HFF-Myc (cell line): Measurements from ENCODE around the gene NPAT.

ENCODE experiments used
- DNase-seq: peaks from one replicate; pipeline ENCODE4 v3.0.0-alpha.2; 2011; ENCODE audit warnings: low read depth; ENCODE audit errors: extremely low read depth
- H3K4me3 ChIP-seq: replicated peaks from 2 replicates; pipeline ENCODE4 v1.5.1; 2011; ENCODE audit warnings: low read depth, mild to moderate bottlenecking, control low read depth, low read length
- TF ChIP-seq, protein P1 (sequence below): IDR thresholded peaks from 2 replicates; pipeline ENCODE4 v1.5.1; 2012; ENCODE audit warnings: mild to moderate bottlenecking, low read depth, low read length, control low read depth; ENCODE audit errors: missing control alignments

NPAT gene

DNA sequence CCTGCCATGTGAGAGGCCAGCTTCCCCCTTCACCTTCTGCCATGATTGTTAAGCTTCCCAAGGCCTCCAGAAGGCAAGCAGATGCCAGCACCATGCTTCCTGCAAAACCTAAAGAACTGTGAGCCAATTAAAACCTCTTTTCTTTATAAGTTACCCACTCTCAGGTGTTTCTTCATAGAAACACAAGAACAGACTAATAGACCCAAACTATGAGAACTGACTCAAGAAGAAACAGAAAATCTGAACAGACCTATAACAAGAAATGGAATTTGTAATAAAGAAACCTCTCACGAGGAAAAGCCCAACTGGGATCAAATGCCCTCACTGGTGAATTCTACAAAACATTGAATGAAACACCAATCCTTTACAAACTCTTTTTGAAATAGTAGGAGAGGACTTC is 12.0 kb downstream of the NPAT start:
- H3K4me3 ChIP-seq = no peak overlapping the region
- TF ChIP-seq, protein P1, sequence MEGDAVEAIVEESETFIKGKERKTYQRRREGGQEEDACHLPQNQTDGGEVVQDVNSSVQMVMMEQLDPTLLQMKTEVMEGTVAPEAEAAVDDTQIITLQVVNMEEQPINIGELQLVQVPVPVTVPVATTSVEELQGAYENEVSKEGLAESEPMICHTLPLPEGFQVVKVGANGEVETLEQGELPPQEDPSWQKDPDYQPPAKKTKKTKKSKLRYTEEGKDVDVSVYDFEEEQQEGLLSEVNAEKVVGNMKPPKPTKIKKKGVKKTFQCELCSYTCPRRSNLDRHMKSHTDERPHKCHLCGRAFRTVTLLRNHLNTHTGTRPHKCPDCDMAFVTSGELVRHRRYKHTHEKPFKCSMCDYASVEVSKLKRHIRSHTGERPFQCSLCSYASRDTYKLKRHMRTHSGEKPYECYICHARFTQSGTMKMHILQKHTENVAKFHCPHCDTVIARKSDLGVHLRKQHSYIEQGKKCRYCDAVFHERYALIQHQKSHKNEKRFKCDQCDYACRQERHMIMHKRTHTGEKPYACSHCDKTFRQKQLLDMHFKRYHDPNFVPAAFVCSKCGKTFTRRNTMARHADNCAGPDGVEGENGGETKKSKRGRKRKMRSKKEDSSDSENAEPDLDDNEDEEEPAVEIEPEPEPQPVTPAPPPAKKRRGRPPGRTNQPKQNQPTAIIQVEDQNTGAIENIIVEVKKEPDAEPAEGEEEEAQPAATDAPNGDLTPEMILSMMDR = no peak
- no peak for DNase-seq

DNA sequence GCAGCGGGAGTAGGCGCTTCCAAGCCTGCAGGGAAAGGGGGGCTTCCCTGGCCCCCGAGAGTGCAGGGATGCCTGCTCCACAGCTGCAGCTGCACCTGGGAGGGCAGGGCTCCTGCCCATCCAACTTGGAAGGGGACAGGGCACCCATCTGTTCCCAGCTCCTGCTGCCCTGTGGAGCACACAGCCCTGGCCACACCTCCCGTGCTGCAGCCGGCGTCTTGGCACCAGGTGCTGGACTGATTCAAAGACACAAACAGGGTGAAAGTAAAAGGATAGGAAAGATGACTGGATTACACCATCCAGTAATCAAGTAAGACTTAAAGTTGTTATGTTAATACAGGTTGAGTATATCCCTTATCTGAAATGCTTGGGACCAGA is 14.8 kb downstream of the NPAT start:
- DNase-seq = no peak
- H3K4me3 ChIP-seq = no peak overlapping the region
- TF ChIP-seq, protein P1 = no peak

DNA sequence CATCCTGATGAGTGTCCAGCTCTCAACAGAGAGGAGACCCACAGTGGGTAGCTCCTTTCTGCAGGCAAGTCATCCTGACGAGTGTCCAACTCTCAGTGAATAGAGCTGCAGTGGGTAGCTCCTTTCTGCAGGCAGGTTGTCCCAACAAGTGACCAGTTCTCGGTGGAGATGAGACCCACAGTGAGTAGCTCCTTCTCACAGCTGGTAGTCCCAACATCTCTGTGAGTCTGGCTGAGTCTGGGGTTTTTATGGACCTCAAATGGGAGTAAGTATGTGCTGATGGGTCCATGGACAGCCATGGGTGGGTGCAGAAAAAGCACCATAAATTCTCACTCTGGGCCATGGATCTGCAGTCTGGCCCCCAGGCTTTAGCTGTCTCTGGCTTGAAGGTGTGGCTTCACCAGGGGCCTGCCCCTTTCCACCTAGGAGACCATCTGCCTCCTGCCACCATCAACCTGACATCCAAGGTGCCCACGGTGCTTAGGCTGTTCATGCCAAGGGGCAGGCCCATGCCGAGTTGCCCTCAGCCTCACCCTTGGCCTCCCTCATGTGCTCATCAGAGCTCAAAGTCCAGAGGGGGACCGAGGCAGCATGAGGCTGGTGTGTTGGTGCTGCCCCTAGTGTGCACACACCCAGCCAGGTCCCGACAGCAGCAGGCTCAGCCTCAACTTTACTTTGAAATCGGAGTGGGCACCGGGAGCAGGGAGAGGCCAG is 15.3 kb downstream of the NPAT start:
- H3K4me3 ChIP-seq = no peak overlapping the region
- DNase-seq = no peak
- TF ChIP-seq, protein P1 = no peak

DNA sequence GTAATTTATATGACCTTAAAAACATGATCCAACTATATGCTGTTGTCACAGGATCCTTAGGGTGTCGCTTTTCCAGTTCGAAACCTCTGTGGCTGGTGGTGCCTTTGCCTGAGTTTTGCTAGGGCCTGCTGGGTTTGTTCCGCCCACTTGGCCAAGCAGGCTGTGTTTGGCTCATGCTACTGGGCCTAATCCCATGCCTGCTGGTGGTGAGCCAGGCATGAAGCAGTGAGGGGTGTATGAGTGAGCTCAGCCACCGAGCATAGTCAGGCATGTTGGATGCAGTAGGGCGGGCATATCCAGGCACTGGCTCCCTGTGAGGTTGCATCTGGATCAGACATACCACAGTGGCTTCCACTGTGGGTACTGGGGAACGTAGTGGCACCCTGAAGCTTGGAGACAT is 16.3 kb downstream of the NPAT start:
- no peak overlapping the region for H3K4me3 ChIP-seq
- TF ChIP-seq, protein P1 = no peak
- no peak for DNase-seq

DNA sequence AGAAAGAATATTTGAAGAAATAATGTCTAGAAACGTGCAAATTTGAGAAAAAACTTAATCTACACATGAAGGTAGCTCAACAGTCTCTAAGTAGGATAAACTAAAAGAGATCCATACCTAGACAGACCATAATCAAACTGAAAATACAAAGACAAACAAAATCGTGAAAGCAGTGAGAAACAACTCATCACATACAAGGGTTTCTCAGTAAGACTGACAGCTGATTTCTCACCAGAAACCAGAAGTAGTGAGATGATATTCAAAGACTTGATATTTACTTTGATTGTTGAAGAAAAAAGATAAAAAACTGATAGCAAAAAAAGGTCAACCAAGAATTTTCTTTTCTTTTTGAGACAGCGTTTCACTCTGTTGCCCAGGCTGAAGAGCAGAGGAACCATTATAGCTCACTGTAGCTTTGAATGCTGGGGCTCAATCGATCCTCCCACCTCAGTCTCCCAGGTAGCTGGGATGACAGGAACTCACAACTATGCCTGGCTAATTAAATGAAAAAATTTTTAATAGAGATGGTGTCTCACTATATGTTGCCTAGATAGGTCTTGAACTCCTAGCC is 17.4 kb downstream of the NPAT start:
- TF ChIP-seq, protein P1 = no peak
- no peak for DNase-seq
- H3K4me3 ChIP-seq = no peak overlapping the region

DNA sequence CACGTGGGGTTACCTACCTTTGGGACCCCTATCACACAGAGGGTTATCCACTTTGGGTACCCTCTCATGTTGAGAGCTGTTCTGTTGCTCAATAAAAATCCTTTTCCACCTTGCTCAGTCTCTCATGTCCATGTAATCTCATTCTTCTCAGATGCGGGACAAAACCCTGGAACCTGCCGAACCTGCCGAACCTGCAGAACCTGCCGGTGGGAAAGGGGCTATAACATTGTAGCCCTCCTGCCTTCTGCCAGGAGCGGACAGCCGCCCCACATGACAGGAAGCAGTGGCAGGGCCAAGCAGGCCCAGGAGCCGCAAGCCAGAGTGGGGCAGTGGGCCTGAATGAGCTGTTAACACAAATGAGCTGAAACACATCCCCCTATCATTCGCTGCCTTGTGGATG is 18.1 kb downstream of the NPAT start:
- H3K4me3 ChIP-seq = no peak overlapping the region
- no peak for DNase-seq
- TF ChIP-seq, protein P1 = no peak
